Measurements from ENCODE around the gene TIMP4. TPM values are rescaled to one million over a fixed set of nuclear protein-coding genes. Genes with fewer than 3 reads are reported as not detected.

The TIMP4 gene
- total RNA-seq, 2 donors from 2014 or later = 29.1 to 31.1 TPM

- TF ChIP-seq CTCF (IDR thresholded peaks at IDR 0.05) = no peak
- H3K4me1 ChIP-seq = peaks cover 0 to 12% of the 10 kb centered on the region in 2 donors
- no peak overlapping the region for H3K4me3 ChIP-seq
- no peak overlapping the region for H3K27ac ChIP-seq
- no peaks in the 10 kb centered on the region for H3K27me3 ChIP-seq
- H3K36me3 ChIP-seq = no peaks in the 10 kb centered on the region
- no peak for DNase-seq (ENCODE audit: low spot score)
- H3K9me3 ChIP-seq = no peaks in the 10 kb centered on the region
Observed at GRCh38 chr3:12196684-12197083, 38.0 kb upstream of the TIMP4 start.

- H3K4me1 ChIP-seq = peaks cover 0 to 12% of the 10 kb centered on the region in 2 donors
- no peaks in the 10 kb centered on the region for H3K9me3 ChIP-seq
- TF ChIP-seq CTCF (IDR thresholded peaks at IDR 0.05) = no peak
- no peak overlapping the region for H3K27ac ChIP-seq
- H3K36me3 ChIP-seq = no peaks in the 10 kb centered on the region
- DNase-seq (ENCODE audit: low spot score) = no peak
- no peaks in the 10 kb centered on the region for H3K27me3 ChIP-seq
- no peak overlapping the region for H3K4me3 ChIP-seq
Observed at GRCh38 chr3:12195231-12195630, 36.5 kb upstream of the TIMP4 start.

GRCh38 chr3:12194669-12195161 is 36.0 kb upstream of the TIMP4 start:
- Histone ChIP-seq H3K4me3 (no peak overlapping the region), H3K9me3 (no peaks in the 10 kb centered on the region), H3K4me1 (peaks cover 0 to 12% of the 10 kb centered on the region in 2 donors), H3K27me3 (no peaks in the 10 kb centered on the region), H3K36me3 (no peaks in the 10 kb centered on the region), H3K27ac (no peak overlapping the region)
- no peak for TF ChIP-seq CTCF (IDR thresholded peaks at IDR 0.05)
- DNase-seq (ENCODE audit: low spot score) = no peak

GRCh38 chr3:12194209-12194608 is 35.5 kb upstream of the TIMP4 start:
- Histone ChIP-seq H3K4me3 (no peak overlapping the region), H3K36me3 (no peaks in the 10 kb centered on the region), H3K9me3 (no peaks in the 10 kb centered on the region), H3K27ac (no peak overlapping the region), H3K4me1 (peaks cover 0 to 14% of the 10 kb centered on the region in 2 donors), H3K27me3 (no peaks in the 10 kb centered on the region)
- DNase-seq (ENCODE audit: low spot score) = no peak
- no peak for TF ChIP-seq CTCF (IDR thresholded peaks at IDR 0.05)

GRCh38 chr3:12193485-12194165 is 34.9 kb upstream of the TIMP4 start:
- no peak overlapping the region for H3K4me3 ChIP-seq
- peaks cover 0 to 20% of the 10 kb centered on the region in 2 donors for H3K4me1 ChIP-seq
- H3K27me3 ChIP-seq = no peaks in the 10 kb centered on the region
- no peaks in the 10 kb centered on the region for H3K9me3 ChIP-seq
- H3K36me3 ChIP-seq = no peaks in the 10 kb centered on the region
- TF ChIP-seq CTCF (IDR thresholded peaks at IDR 0.05) = no peak
- no peak overlapping the region for H3K27ac ChIP-seq
- peak; percentile 77 for DNase-seq (ENCODE audit: low spot score)
